Measurements from ENCODE around the gene SOX1. TPM values are rescaled to one million over a fixed set of nuclear protein-coding genes. Genes with fewer than 3 reads are reported as not detected.

The SOX1 gene
- total and polyA plus RNA-seq, 9 donors = not detected

GRCh38 chr13:112116187-112116950, 49.4 kb downstream of the SOX1 start:
- intact Hi-C loops (cut with DNase I) = no loop called here
- whole genome bisulfite sequencing, 3 donors = 82 to 90% (median 89%) methylated on average over 22 of the region's 22 CpGs
- Histone ChIP-seq H3K4me3 (no peak overlapping the region), H3K27me3 (no peaks in the 10 kb centered on the region), H3K36me3 (no peaks in the 10 kb centered on the region), H3K9me3 (no peaks in the 10 kb centered on the region), H3K27ac (no peak overlapping the region), H3K4me1 (ENCODE audit: insufficient read depth) (no peaks in the 10 kb centered on the region)
- no peak for DNase-seq
- no peak for TF ChIP-seq EP300 (IDR thresholded peaks at IDR 0.05)
- no peak for TF ChIP-seq POLR2A (IDR thresholded peaks at IDR 0.05)
- TF ChIP-seq, protein P1, sequence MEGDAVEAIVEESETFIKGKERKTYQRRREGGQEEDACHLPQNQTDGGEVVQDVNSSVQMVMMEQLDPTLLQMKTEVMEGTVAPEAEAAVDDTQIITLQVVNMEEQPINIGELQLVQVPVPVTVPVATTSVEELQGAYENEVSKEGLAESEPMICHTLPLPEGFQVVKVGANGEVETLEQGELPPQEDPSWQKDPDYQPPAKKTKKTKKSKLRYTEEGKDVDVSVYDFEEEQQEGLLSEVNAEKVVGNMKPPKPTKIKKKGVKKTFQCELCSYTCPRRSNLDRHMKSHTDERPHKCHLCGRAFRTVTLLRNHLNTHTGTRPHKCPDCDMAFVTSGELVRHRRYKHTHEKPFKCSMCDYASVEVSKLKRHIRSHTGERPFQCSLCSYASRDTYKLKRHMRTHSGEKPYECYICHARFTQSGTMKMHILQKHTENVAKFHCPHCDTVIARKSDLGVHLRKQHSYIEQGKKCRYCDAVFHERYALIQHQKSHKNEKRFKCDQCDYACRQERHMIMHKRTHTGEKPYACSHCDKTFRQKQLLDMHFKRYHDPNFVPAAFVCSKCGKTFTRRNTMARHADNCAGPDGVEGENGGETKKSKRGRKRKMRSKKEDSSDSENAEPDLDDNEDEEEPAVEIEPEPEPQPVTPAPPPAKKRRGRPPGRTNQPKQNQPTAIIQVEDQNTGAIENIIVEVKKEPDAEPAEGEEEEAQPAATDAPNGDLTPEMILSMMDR (IDR thresholded peaks at IDR 0.05) = no peak

DNA sequence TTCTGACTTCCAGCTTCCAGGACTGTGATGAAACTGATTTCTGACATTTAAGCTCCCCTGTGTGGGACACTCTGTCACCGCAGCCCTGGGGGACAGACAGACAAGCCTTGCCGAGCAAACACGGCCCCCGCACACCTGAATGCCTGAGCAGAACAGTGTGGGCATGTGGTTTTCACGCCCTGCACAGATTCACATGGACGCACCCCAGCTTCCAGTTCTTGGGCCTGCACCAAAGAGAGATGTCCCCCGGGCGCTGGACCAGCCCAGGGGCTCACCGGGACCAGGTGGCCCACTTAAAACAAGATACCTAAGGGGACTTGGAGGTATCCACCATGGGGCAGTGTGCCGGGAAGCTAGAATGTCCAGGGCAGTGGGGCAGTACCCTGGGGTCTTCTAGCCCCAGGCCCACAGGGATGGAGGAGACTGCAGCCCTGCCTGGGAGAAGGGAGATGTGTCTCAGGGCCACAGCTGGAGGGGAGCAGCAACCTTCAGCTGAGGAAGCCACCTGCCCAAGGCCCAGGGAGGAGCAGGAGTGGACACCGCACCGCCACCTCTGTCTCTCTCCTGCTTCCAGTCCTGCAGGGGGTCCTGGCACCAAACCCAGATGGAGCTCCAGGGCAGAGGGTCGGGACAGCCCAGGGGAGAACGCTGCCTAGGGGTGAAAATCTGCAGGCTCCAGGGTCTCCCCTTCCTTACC, 50.5 kb downstream of the SOX1 start:
- no peak for TF ChIP-seq POLR2A (IDR thresholded peaks at IDR 0.05)
- no peak for TF ChIP-seq EP300 (IDR thresholded peaks at IDR 0.05)
- TF ChIP-seq, protein P1 (IDR thresholded peaks at IDR 0.05) = no peak

GRCh38 chr13:112117955-112118302, 51.0 kb downstream of the SOX1 start:
- no peaks in the 10 kb centered on the region for H3K27me3 ChIP-seq
- H3K9me3 ChIP-seq = no peaks in the 10 kb centered on the region
- H3K36me3 ChIP-seq = no peaks in the 10 kb centered on the region
- no peaks in the 10 kb centered on the region for H3K4me1 ChIP-seq (ENCODE audit: insufficient read depth)
- TF ChIP-seq, protein P1 (IDR thresholded peaks at IDR 0.05) = no peak
- no peak for TF ChIP-seq EP300 (IDR thresholded peaks at IDR 0.05)
- TF ChIP-seq POLR2A (IDR thresholded peaks at IDR 0.05) = no peak
- H3K27ac ChIP-seq = no peak overlapping the region
- WGBS, 3 donors = 52 to 66% (median 58%) methylated on average over 18 of the region's 18 CpGs
- no peak for DNase-seq
- intact Hi-C loops (cut with DNase I) = no loop called here
- H3K4me3 ChIP-seq = no peak overlapping the region

More for the DNA sequence above, 50.5 kb downstream of the SOX1 start:
- Histone ChIP-seq H3K27ac (no peak overlapping the region), H3K4me1 (ENCODE audit: insufficient read depth) (no peaks in the 10 kb centered on the region), H3K27me3 (no peaks in the 10 kb centered on the region), H3K9me3 (no peaks in the 10 kb centered on the region), H3K4me3 (no peak overlapping the region), H3K36me3 (no peaks in the 10 kb centered on the region)
- 70 to 89% (median 78%) methylated on average over 14 of the region's 14 CpGs for WGBS, 3 donors
- no peak for DNase-seq
- intact Hi-C loops (cut with DNase I) = no loop called here

GRCh38 chr13:112118451-112119064, 51.6 kb downstream of the SOX1 start:
- no peak for DNase-seq
- Histone ChIP-seq H3K27me3 (no peaks in the 10 kb centered on the region), H3K4me3 (no peak overlapping the region), H3K9me3 (no peaks in the 10 kb centered on the region), H3K27ac (no peak overlapping the region), H3K4me1 (ENCODE audit: insufficient read depth) (no peaks in the 10 kb centered on the region), H3K36me3 (no peaks in the 10 kb centered on the region)
- intact Hi-C loops (cut with DNase I) = no loop called here
- TF ChIP-seq EP300 (IDR thresholded peaks at IDR 0.05) (no peak), POLR2A (IDR thresholded peaks at IDR 0.05) (no peak)
- TF ChIP-seq, protein P1 (IDR thresholded peaks at IDR 0.05) = no peak
- 58 to 74% (median 65%) methylated on average over 23 of the region's 23 CpGs for WGBS, 3 donors

Measured in ovary (tissue), 9 donors.